ENCODE results near the gene PDIA4. TPM values are rescaled to one million over a fixed set of nuclear protein-coding genes. Genes with fewer than 3 reads are reported as not detected.

PDIA4 gene
- total and polyA plus RNA-seq, 2 experiments from 2014 or later: 371 to 413 TPM

- peak; percentile 70 for TF ChIP-seq CTCF (IDR thresholded peaks at IDR 0.05; ENCODE audit: poor library complexity)
- TF ChIP-seq EZH2phosphoT487 (IDR thresholded peaks at IDR 0.05; ENCODE audit: low read depth, severe bottlenecking, unreplicated experiment): no peak
- Histone ChIP-seq H3K27me3 (no peaks in the 10 kb centered on the region), H3K4me3 (no peak overlapping the region), H3K79me2 (no peaks in the 10 kb centered on the region), H3K36me3 (replicated peaks; ENCODE audit: insufficient read depth, low read depth) (no peaks in the 10 kb centered on the region), H3K4me1 (ENCODE audit: insufficient read depth) (no peaks in the 10 kb centered on the region), H4K20me1 (ENCODE audit: insufficient read depth, poor library complexity, severe bottlenecking) (no peaks in the 10 kb centered on the region), H2AFZ (no peak overlapping the region), H3K27ac (no peak overlapping the region), H3K9me3 (ENCODE audit: low read depth) (no peaks in the 10 kb centered on the region), H3K9me2 (replicated peaks; ENCODE audit: insufficient read depth) (no peaks in the 10 kb centered on the region), H3K4me2 (no peak overlapping the region)
- DNase-seq (ENCODE audit: low spot score): peak; percentile 83
- WGBS (ENCODE audit: low lambda C conversion rate, missing lambda C conversion rate): 68% methylated on average over 20 of the region's 20 CpGs
Observed at GRCh38 chr7:149005427-149006344, 22.6 kb downstream of the PDIA4 start.

GRCh38 chr7:149004405-149005370 lies 23.6 kb downstream of the PDIA4 start:
- no peak overlapping the region for H3K4me2 ChIP-seq
- H2AFZ ChIP-seq: no peak overlapping the region
- no peak overlapping the region for H3K4me3 ChIP-seq
- WGBS (ENCODE audit: low lambda C conversion rate, missing lambda C conversion rate): 93% methylated on average over 28 of the region's 28 CpGs
- no peak for DNase-seq (ENCODE audit: low spot score)
- H3K4me1 ChIP-seq (ENCODE audit: insufficient read depth): no peaks in the 10 kb centered on the region
- no peaks in the 10 kb centered on the region for H4K20me1 ChIP-seq (ENCODE audit: insufficient read depth, poor library complexity, severe bottlenecking)
- H3K9me3 ChIP-seq (ENCODE audit: low read depth): no peaks in the 10 kb centered on the region
- H3K27ac ChIP-seq: no peak overlapping the region
- H3K79me2 ChIP-seq: no peaks in the 10 kb centered on the region
- no peaks in the 10 kb centered on the region for H3K27me3 ChIP-seq
- TF ChIP-seq EZH2 (IDR thresholded peaks at IDR 0.05; ENCODE audit: borderline replicate concordance) (no peak), EZH2phosphoT487 (IDR thresholded peaks at IDR 0.05; ENCODE audit: low read depth, severe bottlenecking, unreplicated experiment) (no peak), CTCF (IDR thresholded peaks at IDR 0.05; ENCODE audit: poor library complexity) (no peak)
- H3K36me3 ChIP-seq (replicated peaks; ENCODE audit: insufficient read depth, low read depth): no peaks in the 10 kb centered on the region
- H3K9me2 ChIP-seq (replicated peaks; ENCODE audit: insufficient read depth): no peaks in the 10 kb centered on the region

- no peak overlapping the region for H2AFZ ChIP-seq
- WGBS (ENCODE audit: low lambda C conversion rate, missing lambda C conversion rate): 98% methylated on average over 27 of the region's 27 CpGs
Observed at GRCh38 chr7:149003560-149004305, 24.6 kb downstream of the PDIA4 start.

More at GRCh38 chr7:149003560-149004305, 24.6 kb downstream of the PDIA4 start:
- no peaks in the 10 kb centered on the region for H4K20me1 ChIP-seq (ENCODE audit: insufficient read depth, poor library complexity, severe bottlenecking)
- H3K79me2 ChIP-seq: no peaks in the 10 kb centered on the region
- no peaks in the 10 kb centered on the region for H3K9me2 ChIP-seq (replicated peaks; ENCODE audit: insufficient read depth)
- H3K27ac ChIP-seq: no peak overlapping the region
- no peaks in the 10 kb centered on the region for H3K27me3 ChIP-seq
- H3K36me3 ChIP-seq (replicated peaks; ENCODE audit: insufficient read depth, low read depth): no peaks in the 10 kb centered on the region
- no peak overlapping the region for H3K4me3 ChIP-seq
- no peak for DNase-seq (ENCODE audit: low spot score)
- no peak for TF ChIP-seq EZH2 (IDR thresholded peaks at IDR 0.05; ENCODE audit: borderline replicate concordance)
- TF ChIP-seq CTCF (IDR thresholded peaks at IDR 0.05; ENCODE audit: poor library complexity): no peak
- no peak for TF ChIP-seq EZH2phosphoT487 (IDR thresholded peaks at IDR 0.05; ENCODE audit: low read depth, severe bottlenecking, unreplicated experiment)
- H3K9me3 ChIP-seq (ENCODE audit: low read depth): no peaks in the 10 kb centered on the region
- no peaks in the 10 kb centered on the region for H3K4me1 ChIP-seq (ENCODE audit: insufficient read depth)
- no peak overlapping the region for H3K4me2 ChIP-seq
